Measurements from ENCODE around the gene VENTX. TPM values are rescaled to one million over a fixed set of nuclear protein-coding genes. Genes with fewer than 3 reads are reported as not detected.

Gene VENTX, protein sequence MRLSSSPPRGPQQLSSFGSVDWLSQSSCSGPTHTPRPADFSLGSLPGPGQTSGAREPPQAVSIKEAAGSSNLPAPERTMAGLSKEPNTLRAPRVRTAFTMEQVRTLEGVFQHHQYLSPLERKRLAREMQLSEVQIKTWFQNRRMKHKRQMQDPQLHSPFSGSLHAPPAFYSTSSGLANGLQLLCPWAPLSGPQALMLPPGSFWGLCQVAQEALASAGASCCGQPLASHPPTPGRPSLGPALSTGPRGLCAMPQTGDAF
- not detected in 2 replicates for total RNA-seq (2014; rRNA removed; shearing (Covaris generic))
- not detected in 2 replicates for polyA plus RNA-seq (2016; fragmentation: Nextera tagmentation; extraction: Ambion mirVana)

DNA sequence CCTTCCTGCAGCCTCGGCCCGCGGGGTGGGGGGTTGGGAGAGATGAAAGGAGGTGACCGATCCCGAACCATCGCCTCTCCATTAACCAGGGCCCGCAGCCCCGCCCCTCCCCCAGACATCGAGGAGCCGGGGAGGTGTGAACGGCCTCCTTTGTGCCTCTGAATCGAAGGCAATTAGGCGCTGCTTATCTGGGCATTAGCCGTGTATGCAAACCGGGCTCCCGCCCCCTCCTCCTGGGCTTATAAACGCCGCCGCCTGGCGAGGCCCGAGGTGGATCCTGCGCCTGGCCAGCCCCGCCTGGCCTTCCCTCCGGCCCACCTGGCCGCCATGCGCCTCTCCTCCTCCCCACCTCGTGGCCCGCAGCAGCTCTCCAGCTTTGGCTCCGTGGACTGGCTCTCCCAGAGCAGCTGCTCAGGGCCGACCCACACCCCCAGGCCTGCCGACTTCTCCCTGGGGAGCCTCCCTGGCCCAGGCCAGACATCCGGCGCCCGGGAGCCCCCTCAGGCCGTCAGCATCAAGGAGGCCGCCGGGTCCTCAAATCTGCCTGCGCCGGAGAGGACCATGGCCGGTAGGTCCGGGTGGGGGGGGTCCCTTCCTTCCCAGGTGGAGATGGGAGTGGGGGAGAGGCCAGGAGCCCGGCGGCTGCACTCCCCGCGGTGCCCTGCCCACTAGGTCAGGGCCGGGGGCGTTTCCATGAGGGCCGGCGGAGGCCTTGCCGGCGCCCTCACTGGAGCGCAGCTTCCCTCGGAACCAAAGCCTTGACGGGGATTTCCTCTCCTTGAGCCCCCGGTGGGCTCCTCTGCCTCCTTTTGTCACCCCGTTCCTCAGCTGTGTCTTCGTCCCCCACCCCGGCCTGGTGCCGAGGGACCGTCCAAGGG is at the start of gene VENTX:
Gene VENTX, plus strand, starts transcription at position 268 of the 878 bp plus-strand sequence. Its CDS starts 60 bp downstream, at position 328.
- H3K9ac ChIP-seq, result no peak within 1 kb of the TSS
- no peaks in the 10 kb centered on the region for H4K20me1 ChIP-seq (ENCODE audit: insufficient read depth)
- no peaks in the 10 kb centered on the region for H3K79me2 ChIP-seq (ENCODE audit: insufficient read depth)
- DNase-seq, result no peak
- 2 to 3% methylated on average over 42 to 55 of the region's 60 CpGs for WGBS, 2 experiments (ENCODE audit: low coverage in 1 of 2, low lambda C conversion rate in 2 of 2, missing lambda C conversion rate in 2 of 2)
- no peak within 1 kb of the TSS for H3K4me2 ChIP-seq (ENCODE audit: unreplicated experiment)
- no peaks in the 10 kb centered on the region for H3F3A ChIP-seq (ENCODE audit: insufficient read depth)
- no peak within 1 kb of the TSS for H3K4me3 ChIP-seq
- H3K9me2 ChIP-seq (ENCODE audit: insufficient read depth), result no peaks in the 10 kb centered on the region
- H3K9me3 ChIP-seq (ENCODE audit: low read depth), result no peaks in the 10 kb centered on the region
- no peaks in the 10 kb centered on the region for H3K4me1 ChIP-seq (ENCODE audit: insufficient read depth)
- H3K36me3 ChIP-seq (ENCODE audit: low read depth), result no peaks in the 10 kb centered on the region
- no peak within 1 kb of the TSS for H3K27ac ChIP-seq
- peaks cover 70% of the 10 kb centered on the region for H3K27me3 ChIP-seq (replicated peaks; ENCODE audit: insufficient read depth)
- TF ChIP-seq EZH2phosphoT487 (IDR thresholded peaks at IDR 0.05; ENCODE audit: insufficient read depth, low read depth), result no peak
- TF ChIP-seq EZH2 (IDR thresholded peaks at IDR 0.05; ENCODE audit: insufficient read depth, poor library complexity, severe bottlenecking), result no peak
- in situ Hi-C loops (cut with MboI), result no loop called here
- no peak within 1 kb of the TSS for H2AFZ ChIP-seq

DNA sequence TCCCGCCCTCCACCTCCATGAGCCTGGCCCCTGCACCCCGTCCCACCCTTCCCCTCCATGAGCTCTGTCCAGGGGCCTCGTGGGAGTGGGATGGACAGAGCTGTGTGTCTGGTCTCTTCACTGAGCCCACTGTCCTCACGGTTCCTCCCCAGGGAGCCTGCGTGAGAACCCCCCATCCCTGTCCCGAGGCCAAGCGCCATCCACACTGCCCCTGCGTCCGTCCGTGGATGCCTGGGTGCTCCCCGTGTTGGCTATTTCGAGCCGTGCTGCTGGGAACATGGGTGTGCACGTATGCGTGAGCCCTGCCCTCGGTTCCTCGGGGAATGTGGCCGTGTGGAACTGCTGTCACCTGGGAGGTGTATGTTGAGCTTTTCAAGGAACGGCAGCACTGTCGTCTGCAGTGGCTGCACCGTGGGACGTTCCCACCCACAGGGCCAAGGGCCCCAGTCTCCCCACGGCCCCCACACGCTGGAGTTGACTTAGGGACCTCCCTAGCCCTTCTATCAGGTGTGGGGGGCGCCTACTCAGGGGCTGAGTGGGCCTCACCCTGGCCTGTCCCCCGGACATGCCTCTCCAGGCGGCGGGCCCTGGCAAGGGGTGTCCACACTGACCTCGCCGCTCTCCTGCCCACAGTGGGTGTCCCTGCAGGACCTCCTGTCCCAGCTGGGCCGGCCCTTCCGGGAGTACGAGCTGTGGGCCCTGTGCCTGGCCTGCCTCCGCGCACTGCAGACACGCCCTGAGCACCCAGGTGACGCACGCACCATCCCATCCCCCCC is 49.6 kb upstream of the VENTX start:
- Histone ChIP-seq H3K4me1 (ENCODE audit: insufficient read depth) (no peaks in the 10 kb centered on the region), H3K27me3 (replicated peaks; ENCODE audit: insufficient read depth) (peaks cover 9% of the 10 kb centered on the region), H3K9me3 (ENCODE audit: low read depth) (no peaks in the 10 kb centered on the region), H3K36me3 (ENCODE audit: low read depth) (no peaks in the 10 kb centered on the region), H3K27ac (no peak overlapping the region), H3K9me2 (ENCODE audit: insufficient read depth) (no peaks in the 10 kb centered on the region), H3K9ac (no peak overlapping the region), H3K79me2 (ENCODE audit: insufficient read depth) (no peaks in the 10 kb centered on the region), H3K4me3 (no peak overlapping the region), H3K4me2 (ENCODE audit: unreplicated experiment) (no peak overlapping the region), H4K20me1 (ENCODE audit: insufficient read depth) (no peaks in the 10 kb centered on the region), H2AFZ (no peak overlapping the region), H3F3A (ENCODE audit: insufficient read depth) (no peaks in the 10 kb centered on the region)
- no peak for DNase-seq
- in situ Hi-C loops (cut with MboI), result no loop called here
- 65 to 68% methylated on average over 31 to 37 of the region's 38 CpGs for WGBS, 2 experiments (ENCODE audit: low coverage in 1 of 2, low lambda C conversion rate in 2 of 2, missing lambda C conversion rate in 2 of 2)
- TF ChIP-seq EZH2 (IDR thresholded peaks at IDR 0.05; ENCODE audit: insufficient read depth, poor library complexity, severe bottlenecking) (no peak), EZH2phosphoT487 (IDR thresholded peaks at IDR 0.05; ENCODE audit: insufficient read depth, low read depth) (no peak)

DNA sequence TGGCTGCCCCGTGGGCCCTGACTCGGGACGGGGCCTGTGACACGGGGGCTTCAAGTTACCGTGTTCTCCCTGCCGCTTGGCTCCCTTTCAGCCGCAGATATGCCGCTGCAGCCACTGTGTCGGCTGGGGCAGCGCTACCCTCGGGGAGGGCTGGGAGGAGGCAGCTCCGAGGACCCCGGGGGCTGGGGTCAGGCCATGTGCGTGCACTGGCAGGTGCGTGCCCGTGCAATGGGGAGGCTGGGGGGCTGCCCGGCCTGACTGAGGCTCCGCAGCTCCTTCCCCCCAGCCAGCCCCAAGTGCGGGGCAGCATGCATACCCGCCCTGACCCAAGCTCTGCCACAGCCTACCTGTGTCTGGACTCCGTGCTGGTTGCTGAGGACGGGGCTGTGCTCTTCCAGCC is 48.4 kb upstream of the VENTX start:
- H3K9me3 ChIP-seq (ENCODE audit: low read depth), result no peaks in the 10 kb centered on the region
- no peaks in the 10 kb centered on the region for H3K36me3 ChIP-seq (ENCODE audit: low read depth)
- no peaks in the 10 kb centered on the region for H3K4me1 ChIP-seq (ENCODE audit: insufficient read depth)
- H3K4me3 ChIP-seq, result no peak overlapping the region
- peaks cover 10% of the 10 kb centered on the region for H3K27me3 ChIP-seq (replicated peaks; ENCODE audit: insufficient read depth)
- H3K9me2 ChIP-seq (ENCODE audit: insufficient read depth), result no peaks in the 10 kb centered on the region
- no peak overlapping the region for H2AFZ ChIP-seq
- H3K27ac ChIP-seq, result no peak overlapping the region
- TF ChIP-seq EZH2phosphoT487 (IDR thresholded peaks at IDR 0.05; ENCODE audit: insufficient read depth, low read depth) (no peak), EZH2 (IDR thresholded peaks at IDR 0.05; ENCODE audit: insufficient read depth, poor library complexity, severe bottlenecking) (no peak)
- H4K20me1 ChIP-seq (ENCODE audit: insufficient read depth), result no peaks in the 10 kb centered on the region
- DNase-seq, result no peak
- WGBS, 2 experiments (ENCODE audit: low coverage in 1 of 2, low lambda C conversion rate in 2 of 2, missing lambda C conversion rate in 2 of 2), result 57 to 73% methylated on average over 13 to 15 of the region's 22 CpGs
- H3F3A ChIP-seq (ENCODE audit: insufficient read depth), result no peaks in the 10 kb centered on the region
- no peak overlapping the region for H3K9ac ChIP-seq
- no peak overlapping the region for H3K4me2 ChIP-seq (ENCODE audit: unreplicated experiment)
- H3K79me2 ChIP-seq (ENCODE audit: insufficient read depth), result no peaks in the 10 kb centered on the region
- in situ Hi-C loops (cut with MboI), result no loop called here

DNA sequence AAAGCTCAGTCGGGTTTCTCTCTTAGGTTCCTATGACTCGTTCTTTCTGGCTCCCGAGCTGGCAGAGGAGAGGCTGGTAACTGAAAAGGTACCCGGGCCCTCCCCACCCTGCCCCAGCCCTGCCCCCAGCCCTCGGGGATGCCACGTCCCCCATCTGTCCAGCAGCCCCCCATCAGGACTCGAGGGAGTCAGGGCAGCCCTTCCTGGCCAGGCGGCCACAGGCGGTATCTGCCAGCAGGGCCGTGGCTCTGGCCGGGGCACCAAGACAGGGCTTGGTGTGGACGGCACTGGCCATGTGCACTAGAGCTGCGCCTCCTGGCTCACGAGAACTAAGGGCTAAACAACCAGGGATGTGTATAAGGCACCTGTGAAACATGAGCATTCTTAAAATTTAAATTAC is 47.9 kb upstream of the VENTX start:
- Histone ChIP-seq H3K4me1 (ENCODE audit: insufficient read depth) (no peaks in the 10 kb centered on the region), H3K9me3 (ENCODE audit: low read depth) (no peaks in the 10 kb centered on the region), H3K4me2 (ENCODE audit: unreplicated experiment) (no peak overlapping the region), H3K36me3 (ENCODE audit: low read depth) (no peaks in the 10 kb centered on the region), H3K9ac (no peak overlapping the region), H3K27ac (no peak overlapping the region), H3K79me2 (ENCODE audit: insufficient read depth) (no peaks in the 10 kb centered on the region), H3F3A (ENCODE audit: insufficient read depth) (no peaks in the 10 kb centered on the region), H3K4me3 (no peak overlapping the region), H3K9me2 (ENCODE audit: insufficient read depth) (no peaks in the 10 kb centered on the region), H3K27me3 (replicated peaks; ENCODE audit: insufficient read depth) (peaks cover 10% of the 10 kb centered on the region), H4K20me1 (ENCODE audit: insufficient read depth) (no peaks in the 10 kb centered on the region), H2AFZ (no peak overlapping the region)
- TF ChIP-seq EZH2 (IDR thresholded peaks at IDR 0.05; ENCODE audit: insufficient read depth, poor library complexity, severe bottlenecking) (no peak), EZH2phosphoT487 (IDR thresholded peaks at IDR 0.05; ENCODE audit: insufficient read depth, low read depth) (no peak)
- in situ Hi-C loops (cut with MboI), result no loop called here
- 61 to 62% methylated on average over 13 to 14 of the region's 14 CpGs for WGBS, 2 experiments (ENCODE audit: low coverage in 1 of 2, low lambda C conversion rate in 2 of 2, missing lambda C conversion rate in 2 of 2)
- no peak for DNase-seq

All from GM23248 (cell line).